ENCODE results near the gene SLITRK3.

SLITRK3 gene

GRCh38 chr3:165195241-165195639 lies 944 bp downstream of the SLITRK3 start:
- TF ChIP-seq EP300 (IDR thresholded peaks at IDR 0.05; ENCODE audit: borderline replicate concordance): no peak
- no peak for TF ChIP-seq FOXM1 (IDR thresholded peaks at IDR 0.05; ENCODE audit: borderline replicate concordance, low read depth)
- TF ChIP-seq REST (IDR thresholded peaks at IDR 0.05; ENCODE audit: low read depth): no peak
- no peak for TF ChIP-seq CEBPB (IDR thresholded peaks at IDR 0.05)
- TF ChIP-seq NFIC (IDR thresholded peaks at IDR 0.05): no peak

- no peak for TF ChIP-seq CREB1 (IDR thresholded peaks at IDR 0.05; ENCODE audit: low read depth)
- TF ChIP-seq ZBTB7A (IDR thresholded peaks at IDR 0.05; ENCODE audit: low read depth): no peak
- no peak for TF ChIP-seq USF1 (IDR thresholded peaks at IDR 0.05)
- no peak for TF ChIP-seq TCF12 (IDR thresholded peaks at IDR 0.05; ENCODE audit: low read depth)
Observed at GRCh38 chr3:165194511-165195240, 1.5 kb downstream of the SLITRK3 start.

GRCh38 chr3:165193366-165194254 lies 2.6 kb downstream of the SLITRK3 start:
- TF ChIP-seq FOXM1 (IDR thresholded peaks at IDR 0.05; ENCODE audit: borderline replicate concordance, low read depth) (no peak), TCF12 (IDR thresholded peaks at IDR 0.05; ENCODE audit: low read depth) (no peak), MAX (IDR thresholded peaks at IDR 0.05) (no peak)

GRCh38 chr3:165192610-165193192 lies 3.5 kb downstream of the SLITRK3 start:
- TF ChIP-seq MAX (IDR thresholded peaks at IDR 0.05): no peak
- no peak for TF ChIP-seq TEAD4 (IDR thresholded peaks at IDR 0.05)
- TF ChIP-seq YY1 (IDR thresholded peaks at IDR 0.05; ENCODE audit: low read depth): no peak
- TF ChIP-seq RAD21 (IDR thresholded peaks at IDR 0.05; ENCODE audit: low read depth): no peak
- TF ChIP-seq USF1 (IDR thresholded peaks at IDR 0.05): no peak
- TF ChIP-seq NFIC (IDR thresholded peaks at IDR 0.05): no peak
- TF ChIP-seq REST (IDR thresholded peaks at IDR 0.05; ENCODE audit: low read depth): no peak
- TF ChIP-seq TAF1 (IDR thresholded peaks at IDR 0.05; ENCODE audit: low read depth): no peak
- no peak for TF ChIP-seq EP300 (IDR thresholded peaks at IDR 0.05; ENCODE audit: borderline replicate concordance)
- TF ChIP-seq EGR1 (IDR thresholded peaks at IDR 0.05): no peak
- TF ChIP-seq TCF12 (IDR thresholded peaks at IDR 0.05; ENCODE audit: low read depth): no peak
- no peak for TF ChIP-seq FOXM1 (IDR thresholded peaks at IDR 0.05; ENCODE audit: borderline replicate concordance, low read depth)

GRCh38 chr3:165191491-165191890 lies 4.7 kb downstream of the SLITRK3 start:
- TF ChIP-seq TAF1 (IDR thresholded peaks at IDR 0.05; ENCODE audit: low read depth): no peak
- TF ChIP-seq RAD21 (IDR thresholded peaks at IDR 0.05; ENCODE audit: low read depth): no peak
- TF ChIP-seq NFIC (IDR thresholded peaks at IDR 0.05): no peak
- no peak for TF ChIP-seq YY1 (IDR thresholded peaks at IDR 0.05; ENCODE audit: low read depth)
- TF ChIP-seq EP300 (IDR thresholded peaks at IDR 0.05; ENCODE audit: borderline replicate concordance): no peak
- no peak for TF ChIP-seq CREB1 (IDR thresholded peaks at IDR 0.05; ENCODE audit: low read depth)
- no peak for TF ChIP-seq ZBTB7A (IDR thresholded peaks at IDR 0.05; ENCODE audit: low read depth)
- no peak for TF ChIP-seq REST (IDR thresholded peaks at IDR 0.05; ENCODE audit: low read depth)
- no peak for TF ChIP-seq CEBPB (IDR thresholded peaks at IDR 0.05)
- no peak for TF ChIP-seq TEAD4 (IDR thresholded peaks at IDR 0.05)
- no peak for TF ChIP-seq TCF12 (IDR thresholded peaks at IDR 0.05; ENCODE audit: low read depth)
- TF ChIP-seq USF1 (IDR thresholded peaks at IDR 0.05): no peak
- no peak for TF ChIP-seq MAX (IDR thresholded peaks at IDR 0.05)
- TF ChIP-seq FOXM1 (IDR thresholded peaks at IDR 0.05; ENCODE audit: borderline replicate concordance, low read depth): no peak
- TF ChIP-seq EGR1 (IDR thresholded peaks at IDR 0.05): no peak

Measured in Ishikawa (cell line).